Upper lobe of left lung (tissue), 6 donors: Measurements from ENCODE around the gene PSEN1. TPM values are rescaled to one million over a fixed set of nuclear protein-coding genes. Genes with fewer than 3 reads are reported as not detected.

Experiments used
- ATAC-seq, 2 donors: fragments of 200-7000 bp; cut with Tn5 transposase; one replicate each; pipeline ENCODE4 v1.9.1; 2022; ENCODE audit warnings: mild to moderate bottlenecking in 2 of 2, moderate library complexity in 2 of 2; ENCODE audit not compliant: low FRiP score in 2 of 2
- DNase-seq, 2 donors: peaks; one replicate each; pipeline ENCODE4 v3.0.0-alpha.2; 2019 to 2020
- H3K27ac ChIP-seq, 4 donors: fragments of 200-600 bp; sonication (generic); one replicate each; pipeline ENCODE4 v1.5.1; 2016 to 2019
- H3K27me3 ChIP-seq, 4 donors: fragments of 200-600 bp; sonication (generic); one replicate each; pipeline ENCODE4 v1.5.1; 2017 to 2019
- H3K36me3 ChIP-seq, 4 donors: fragments of 200-600 bp; sonication (generic); one replicate each; pipeline ENCODE4 v1.5.1; 2016 to 2019
- H3K4me1 ChIP-seq, 4 donors: fragments of 200-600 bp; sonication (generic); one replicate each; pipeline ENCODE4 v1.5.1; 2018 to 2019
- H3K4me3 ChIP-seq, 4 donors: fragments of 200-600 bp; sonication (generic); one replicate each; pipeline ENCODE4 v1.5.1; 2017 to 2019; ENCODE audit warnings: mild to moderate bottlenecking in 2 of 4, moderate library complexity in 1 of 4
- H3K9me3 ChIP-seq, 4 donors: fragments of 200-600 bp; sonication (generic); one replicate each; pipeline ENCODE4 v1.5.1; 2018 to 2019
- CTCF ChIP-seq, 6 experiments: fragments of 450-650 bp in 4 of 6; fragments of 200-600 bp in 2 of 6; sonication (generic) in 2 of 6; IDR thresholded peaks; one replicate each; pipeline ENCODE4 v1.5.1; 2016 to 2019; ENCODE audit warnings: antibody characterized with exemption in 6 of 6
- EP300 ChIP-seq, 4 donors: sonication (generic); formaldehyde crosslinking; IDR thresholded peaks; one replicate each; pipeline ENCODE4 v1.5.1; 2017; ENCODE audit warnings: antibody characterized with exemption in 4 of 4, control low read depth in 2 of 4
- POLR2A ChIP-seq, 4 donors: fragments of 450-650 bp; IDR thresholded peaks; one replicate each; pipeline ENCODE4 v1.5.1; 2016 to 2017; ENCODE audit warnings: antibody characterized with exemption in 4 of 4, mild to moderate bottlenecking in 2 of 4
- POLR2AphosphoS5 ChIP-seq, 2 donors: sonication (generic); formaldehyde crosslinking; IDR thresholded peaks; one replicate each; pipeline ENCODE4 v1.5.1; 2017; ENCODE audit warnings: antibody characterized with exemption in 2 of 2
- WGBS, 2 donors: methylation state at CpG; one replicate each; pipeline ENCODE4 v1.1.5; 2017 to 2018; 5-methylcytosine and 5-hydroxymethylcytosine counted together
- total RNA-seq, 6 donors: library from RNA; depleted of rRNA in 4 of 6; stranded (reverse); fragments of >200 nt in 4 of 6; gene quantifications; one replicate each; pipeline versions ENCODE4 v1.1.0 to v1.2.1, GENCODE V29; 2016 to 2021
- donor health status: DM: no; HTN: no; CAD: no; lungs with moderate emphysema.
- donor health status: DM: no; HTN: yes; CAD: no; lungs with severe emphysema.

Gene PSEN1
- total RNA-seq, 6 donors from 2014 or later, result 31.1 to 68.9 (median 56.8) TPM

- peak; percentile 41 to 75 for ATAC-seq
- H3K36me3 ChIP-seq, result peaks cover 15 to 50% (median 25%) of the 10 kb centered on the region in 4 donors
- 62 to 68% methylated on average over 5 of the region's 5 CpGs for WGBS, 2 donors
- H3K4me3 ChIP-seq, result no peak overlapping the region
- H3K4me1 ChIP-seq, result peaks cover 0 to 4% (median 3%) of the 10 kb centered on the region in 4 donors
- no peak for DNase-seq
- no peak overlapping the region for H3K27ac ChIP-seq
- TF ChIP-seq POLR2AphosphoS5 (IDR thresholded peaks at IDR 0.05) (peak in 1 of 2 donors; percentile 8), POLR2A (IDR thresholded peaks at IDR 0.05) (no peak), CTCF (IDR thresholded peaks at IDR 0.05) (no peak), EP300 (IDR thresholded peaks at IDR 0.05) (no peak)
- no peaks in the 10 kb centered on the region for H3K27me3 ChIP-seq
- H3K9me3 ChIP-seq, result no peaks in the 10 kb centered on the region
Measured at GRCh38 chr14:73223049-73223448, 86.7 kb downstream of the PSEN1 start.

- WGBS, 2 donors, result 91 to 97% methylated on average over 4 of the region's 4 CpGs
- TF ChIP-seq POLR2A (IDR thresholded peaks at IDR 0.05), result no peak
- TF ChIP-seq EP300 (IDR thresholded peaks at IDR 0.05), result no peak
- no peak for TF ChIP-seq POLR2AphosphoS5 (IDR thresholded peaks at IDR 0.05)
- TF ChIP-seq CTCF (IDR thresholded peaks at IDR 0.05), result no peak
- Histone ChIP-seq H3K27me3 (no peaks in the 10 kb centered on the region), H3K27ac (no peak overlapping the region), H3K4me1 (peaks cover 4 to 15% (median 11%) of the 10 kb centered on the region in 4 donors), H3K9me3 (no peaks in the 10 kb centered on the region), H3K36me3 (peaks cover 0 to 25% (median 6%) of the 10 kb centered on the region in 4 donors), H3K4me3 (no peak overlapping the region)
- no peak for ATAC-seq
- no peak for DNase-seq
Measured at GRCh38 chr14:73225496-73225895, 89.2 kb downstream of the PSEN1 start.

- no peak overlapping the region for H3K4me3 ChIP-seq
- no peak for TF ChIP-seq CTCF (IDR thresholded peaks at IDR 0.05)
- no peak for TF ChIP-seq POLR2A (IDR thresholded peaks at IDR 0.05)
- TF ChIP-seq POLR2AphosphoS5 (IDR thresholded peaks at IDR 0.05), result peak in 1 of 2 donors; percentile 19
- TF ChIP-seq EP300 (IDR thresholded peaks at IDR 0.05), result no peak
- whole genome bisulfite sequencing, 2 donors, result 54 to 58% methylated on average over 21 to 25 of the region's 25 CpGs
- no peaks in the 10 kb centered on the region for H3K9me3 ChIP-seq
- peak overlapping the region in 2 of 4 donors; percentile 26 to 67 for H3K27ac ChIP-seq
- H3K4me1 ChIP-seq, result peaks cover 11 to 25% (median 20%) of the 10 kb centered on the region in 4 donors
- ATAC-seq (peak; percentile 31 to 87), DNase-seq (peak in 1 of 2 donors; percentile 43)
- H3K36me3 ChIP-seq, result peaks cover 0 to 14% (median 2%) of the 10 kb centered on the region in 4 donors
- no peaks in the 10 kb centered on the region for H3K27me3 ChIP-seq
Measured at GRCh38 chr14:73227812-73228781, 91.8 kb downstream of the PSEN1 start.

GRCh38 chr14:73230051-73230450 is 93.7 kb downstream of the PSEN1 start:
- peak in 1 of 2 donors; percentile 57 for DNase-seq
- 93 to 95% methylated on average over 6 of the region's 6 CpGs for WGBS, 2 donors
- H3K36me3 ChIP-seq, result peaks cover 0 to 7% (median 2%) of the 10 kb centered on the region in 4 donors

More at GRCh38 chr14:73230051-73230450, 93.7 kb downstream of the PSEN1 start:
- Histone ChIP-seq H3K27ac (no peak overlapping the region), H3K4me3 (no peak overlapping the region), H3K9me3 (no peaks in the 10 kb centered on the region), H3K27me3 (no peaks in the 10 kb centered on the region), H3K4me1 (peaks cover 11 to 25% (median 20%) of the 10 kb centered on the region in 4 donors)
- TF ChIP-seq CTCF (IDR thresholded peaks at IDR 0.05) (no peak), POLR2A (IDR thresholded peaks at IDR 0.05) (no peak), EP300 (IDR thresholded peaks at IDR 0.05) (no peak), POLR2AphosphoS5 (IDR thresholded peaks at IDR 0.05) (no peak)
- no peak for ATAC-seq
